HepG2 (cell line): Measurements from ENCODE around the gene RAB5A. TPM values are rescaled to one million over a fixed set of nuclear protein-coding genes. Genes with fewer than 3 reads are reported as not detected.

Experiments
- ELF3 ChIP-seq: IDR thresholded peaks from 2 replicates; pipeline ENCODE4 v1.6.1; 2016; ENCODE audit warnings: missing genetic modification reagents, missing compliant biosample characterization
- ETV6 ChIP-seq: sonication (generic); formaldehyde crosslinking; conservative IDR thresholded peaks from 2 replicates; pipeline ENCODE4 v1.4.0; 2020; ENCODE audit warnings: missing genetic modification reagents
- HDAC1 ChIP-seq: sonication (generic); formaldehyde crosslinking; IDR thresholded peaks from 2 replicates; pipeline ENCODE4 v1.5.1; 2020; ENCODE audit warnings: mild to moderate bottlenecking, missing genetic modification reagents
- JUND ChIP-seq: sonication (generic); formaldehyde crosslinking; IDR thresholded peaks from 2 replicates; pipeline ENCODE4 v1.8.0; 2022; ENCODE audit warnings: mild to moderate bottlenecking, missing genetic modification reagents
- RORA ChIP-seq: sonication (generic); formaldehyde crosslinking; IDR thresholded peaks from 2 replicates; pipeline ENCODE4 v1.5.0; 2020; ENCODE audit warnings: mild to moderate bottlenecking, missing genetic modification reagents, moderate library complexity
- ZBTB26 ChIP-seq: IDR thresholded peaks from 2 replicates; pipeline ENCODE4 v1.6.1; 2016; ENCODE audit warnings: missing compliant biosample characterization, missing genetic modification reagents, borderline replicate concordance
- ZBTB7B ChIP-seq: sonication (generic); formaldehyde crosslinking; IDR thresholded peaks from 2 replicates; pipeline ENCODE4 v1.4.0; 2020; ENCODE audit warnings: missing genetic modification reagents
- ZNF589 ChIP-seq: sonication (generic); formaldehyde crosslinking; conservative IDR thresholded peaks from 2 replicates; pipeline ENCODE4 v1.8.0; 2022; ENCODE audit warnings: mild to moderate bottlenecking, moderate library complexity, missing genetic modification reagents
- ZNF614 ChIP-seq: IDR thresholded peaks from 2 replicates; pipeline ENCODE4 v1.6.1; 2018; ENCODE audit warnings: missing biosample characterization, missing genetic modification reagents, inconsistent platforms, borderline replicate concordance
- ZNF883 ChIP-seq: sonication (generic); formaldehyde crosslinking; IDR thresholded peaks from 2 replicates; pipeline ENCODE4 v1.5.1; 2020; ENCODE audit warnings: mild to moderate bottlenecking, missing genetic modification reagents; ENCODE audit errors: not compliant biosample characterization
- polyA plus RNA-seq, 8 experiments: library from polyadenylated mRNA; depleted of rRNA in 3 of 8; stranded (reverse) in 7 of 8; unstranded in 1 of 8; fragments of >200 nt; fragmentation: Illumina TruSeq in 4 of 8; extraction: Trizol in 4 of 8; gene quantifications; 2 replicates each; pipeline versions ENCODE4 v1.2.1 to v1.2.3, GENCODE V29; 2011 to 2016; ENCODE audit warnings: low read depth in 4 of 8, missing spikeins in 1 of 8, mixed read lengths in 1 of 8; ENCODE audit not compliant: insufficient read depth in 1 of 8
- total RNA-seq, 5 experiments: library from RNA; depleted of rRNA; stranded (reverse); fragments of >200 nt; fragmentation: Illumina TruSeq; extraction: Trizol; gene quantifications; 2 replicates each; pipeline ENCODE4 v1.2.3, GENCODE V29; 2016; ENCODE audit warnings: low read depth in 1 of 5
- TF ChIP-seq, protein P1 (sequence below): sonication (generic); formaldehyde crosslinking; IDR thresholded peaks from 2 replicates; pipeline ENCODE4 v1.5.1; 2020; ENCODE audit warnings: missing genetic modification reagents, mild to moderate bottlenecking, borderline replicate concordance
- TF ChIP-seq, protein P2 (sequence below): sonication (generic); formaldehyde crosslinking; IDR thresholded peaks from 2 replicates; pipeline ENCODE4 v1.4.0; 2020; ENCODE audit warnings: mild to moderate bottlenecking, missing genetic modification reagents, borderline replicate concordance

RAB5A gene
- total and polyA plus RNA-seq, 2 of the 13 experiments (the other 11 are each of a cell fraction or from before 2014, with no cell fraction given), result 16.0 to 27.1 TPM

GRCh38 chr3:20023623-20024405 lies 76.9 kb downstream of the RAB5A start (continued):
- TF ChIP-seq, protein P1, sequence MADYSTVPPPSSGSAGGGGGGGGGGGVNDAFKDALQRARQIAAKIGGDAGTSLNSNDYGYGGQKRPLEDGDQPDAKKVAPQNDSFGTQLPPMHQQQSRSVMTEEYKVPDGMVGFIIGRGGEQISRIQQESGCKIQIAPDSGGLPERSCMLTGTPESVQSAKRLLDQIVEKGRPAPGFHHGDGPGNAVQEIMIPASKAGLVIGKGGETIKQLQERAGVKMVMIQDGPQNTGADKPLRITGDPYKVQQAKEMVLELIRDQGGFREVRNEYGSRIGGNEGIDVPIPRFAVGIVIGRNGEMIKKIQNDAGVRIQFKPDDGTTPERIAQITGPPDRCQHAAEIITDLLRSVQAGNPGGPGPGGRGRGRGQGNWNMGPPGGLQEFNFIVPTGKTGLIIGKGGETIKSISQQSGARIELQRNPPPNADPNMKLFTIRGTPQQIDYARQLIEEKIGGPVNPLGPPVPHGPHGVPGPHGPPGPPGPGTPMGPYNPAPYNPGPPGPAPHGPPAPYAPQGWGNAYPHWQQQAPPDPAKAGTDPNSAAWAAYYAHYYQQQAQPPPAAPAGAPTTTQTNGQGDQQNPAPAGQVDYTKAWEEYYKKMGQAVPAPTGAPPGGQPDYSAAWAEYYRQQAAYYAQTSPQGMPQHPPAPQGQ (CRISPR knock-in tag), result no peak
- TF ChIP-seq RORA (CRISPR knock-in tag), result no peak
- TF ChIP-seq ZBTB26, result no peak
- no peak for TF ChIP-seq ETV6
- no peak for TF ChIP-seq JUND (CRISPR knock-in tag)
- TF ChIP-seq ZNF614, result no peak
- TF ChIP-seq HDAC1, result no peak
- TF ChIP-seq ZNF883, result no peak
- TF ChIP-seq ZNF589 (CRISPR knock-in tag), result no peak
- TF ChIP-seq, protein P2, sequence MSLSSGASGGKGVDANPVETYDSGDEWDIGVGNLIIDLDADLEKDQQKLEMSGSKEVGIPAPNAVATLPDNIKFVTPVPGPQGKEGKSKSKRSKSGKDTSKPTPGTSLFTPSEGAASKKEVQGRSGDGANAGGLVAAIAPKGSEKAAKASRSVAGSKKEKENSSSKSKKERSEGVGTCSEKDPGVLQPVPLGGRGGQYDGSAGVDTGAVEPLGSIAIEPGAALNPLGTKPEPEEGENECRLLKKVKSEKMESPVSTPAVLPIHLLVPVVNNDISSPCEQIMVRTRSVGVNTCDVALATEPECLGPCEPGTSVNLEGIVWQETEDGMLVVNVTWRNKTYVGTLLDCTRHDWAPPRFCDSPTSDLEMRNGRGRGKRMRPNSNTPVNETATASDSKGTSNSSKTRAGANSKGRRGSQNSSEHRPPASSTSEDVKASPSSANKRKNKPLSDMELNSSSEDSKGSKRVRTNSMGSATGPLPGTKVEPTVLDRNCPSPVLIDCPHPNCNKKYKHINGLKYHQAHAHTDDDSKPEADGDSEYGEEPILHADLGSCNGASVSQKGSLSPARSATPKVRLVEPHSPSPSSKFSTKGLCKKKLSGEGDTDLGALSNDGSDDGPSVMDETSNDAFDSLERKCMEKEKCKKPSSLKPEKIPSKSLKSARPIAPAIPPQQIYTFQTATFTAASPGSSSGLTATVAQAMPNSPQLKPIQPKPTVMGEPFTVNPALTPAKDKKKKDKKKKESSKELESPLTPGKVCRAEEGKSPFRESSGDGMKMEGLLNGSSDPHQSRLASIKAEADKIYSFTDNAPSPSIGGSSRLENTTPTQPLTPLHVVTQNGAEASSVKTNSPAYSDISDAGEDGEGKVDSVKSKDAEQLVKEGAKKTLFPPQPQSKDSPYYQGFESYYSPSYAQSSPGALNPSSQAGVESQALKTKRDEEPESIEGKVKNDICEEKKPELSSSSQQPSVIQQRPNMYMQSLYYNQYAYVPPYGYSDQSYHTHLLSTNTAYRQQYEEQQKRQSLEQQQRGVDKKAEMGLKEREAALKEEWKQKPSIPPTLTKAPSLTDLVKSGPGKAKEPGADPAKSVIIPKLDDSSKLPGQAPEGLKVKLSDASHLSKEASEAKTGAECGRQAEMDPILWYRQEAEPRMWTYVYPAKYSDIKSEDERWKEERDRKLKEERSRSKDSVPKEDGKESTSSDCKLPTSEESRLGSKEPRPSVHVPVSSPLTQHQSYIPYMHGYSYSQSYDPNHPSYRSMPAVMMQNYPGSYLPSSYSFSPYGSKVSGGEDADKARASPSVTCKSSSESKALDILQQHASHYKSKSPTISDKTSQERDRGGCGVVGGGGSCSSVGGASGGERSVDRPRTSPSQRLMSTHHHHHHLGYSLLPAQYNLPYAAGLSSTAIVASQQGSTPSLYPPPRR (CRISPR knock-in tag), result no peak
- no peak for TF ChIP-seq ZBTB7B (CRISPR knock-in tag)
- TF ChIP-seq ELF3, result no peak
- TF ChIP-seq, all 625 proteins: peak for 0
